GM18907 (cell line): ENCODE measurements around the gene LRP4.
A peak's percentile ranks its signal among the peaks of the same experiment; 100 is the strongest.
"Not testable (repeated sequence)": the region's sequence is repeated elsewhere in the genome, so short reads cannot be mapped to it uniquely, and the experiment has no call there.

Source experiments
- ATAC-seq: cut with Tn5 transposase; IDR thresholded peaks from one replicate; pipeline ENCODE4 v1.9.1; 2021; ENCODE audit warnings: mild to moderate bottlenecking, moderate library complexity; ENCODE audit not compliant: unreplicated experiment

The LRP4 gene

GRCh38 chr11:46918083-46918787 is at the start of gene LRP4:
LRP4 (minus strand) TSS chr11:46918550; CDS start chr11:46918379, 171 bp downstream.
- no peak for ATAC-seq

- ATAC-seq: no peak
Observed at GRCh38 chr11:46967962-46968361, 49.6 kb upstream of the LRP4 start.

- no peak for ATAC-seq
Observed at GRCh38 chr11:46966773-46967172, 48.4 kb upstream of the LRP4 start.

GRCh38 chr11:46963844-46964243 is 45.5 kb upstream of the LRP4 start:
- no peak for ATAC-seq

- ATAC-seq: not testable (repeated sequence)
Observed at GRCh38 chr11:46961886-46962285, 43.5 kb upstream of the LRP4 start.

- ATAC-seq: no peak
Observed at GRCh38 chr11:46961041-46961440, 42.7 kb upstream of the LRP4 start.

GRCh38 chr11:46958777-46959176 is 40.4 kb upstream of the LRP4 start:
- no peak for ATAC-seq

GRCh38 chr11:46953093-46953492 is 34.7 kb upstream of the LRP4 start:
- ATAC-seq: no peak

GRCh38 chr11:46952553-46952952 is 34.2 kb upstream of the LRP4 start:
- no peak for ATAC-seq

- no peak for ATAC-seq
Observed at GRCh38 chr11:46951864-46952263, 33.5 kb upstream of the LRP4 start.

- ATAC-seq: no peak
Observed at GRCh38 chr11:46949297-46949696, 30.9 kb upstream of the LRP4 start.

GRCh38 chr11:46948378-46949131 is 30.2 kb upstream of the LRP4 start:
- ATAC-seq: no peak

- no peak for ATAC-seq
Observed at GRCh38 chr11:46947399-46948077, 29.2 kb upstream of the LRP4 start.

GRCh38 chr11:46944356-46945075 is 26.2 kb upstream of the LRP4 start:
- no peak for ATAC-seq

GRCh38 chr11:46942172-46942571 is 23.8 kb upstream of the LRP4 start:
- ATAC-seq: no peak

- peak; percentile 92 for ATAC-seq
Observed at GRCh38 chr11:46936138-46937110, 18.1 kb upstream of the LRP4 start, which contains the start of gene CSTPP1. CSTPP1 (plus strand) TSS chr11:46936761; CDS start chr11:46936806, 45 bp downstream.

- ATAC-seq: no peak
Observed at GRCh38 chr11:46930089-46930488, 11.7 kb upstream of the LRP4 start.

- not testable (repeated sequence) for ATAC-seq
Observed at GRCh38 chr11:46928701-46929100, 10.4 kb upstream of the LRP4 start.

GRCh38 chr11:46927928-46928327 is 9.6 kb upstream of the LRP4 start:
- ATAC-seq: not testable (repeated sequence)

- no peak for ATAC-seq
Observed at GRCh38 chr11:46920755-46921154, 2.4 kb upstream of the LRP4 start.
